ENCODE data around the gene LUC7L2. TPM values are rescaled to one million over a fixed set of nuclear protein-coding genes. Genes with fewer than 3 reads are reported as not detected.

Gene LUC7L2
- total RNA-seq, 1 experiment from 2014 or later = 81.2 TPM

DNA sequence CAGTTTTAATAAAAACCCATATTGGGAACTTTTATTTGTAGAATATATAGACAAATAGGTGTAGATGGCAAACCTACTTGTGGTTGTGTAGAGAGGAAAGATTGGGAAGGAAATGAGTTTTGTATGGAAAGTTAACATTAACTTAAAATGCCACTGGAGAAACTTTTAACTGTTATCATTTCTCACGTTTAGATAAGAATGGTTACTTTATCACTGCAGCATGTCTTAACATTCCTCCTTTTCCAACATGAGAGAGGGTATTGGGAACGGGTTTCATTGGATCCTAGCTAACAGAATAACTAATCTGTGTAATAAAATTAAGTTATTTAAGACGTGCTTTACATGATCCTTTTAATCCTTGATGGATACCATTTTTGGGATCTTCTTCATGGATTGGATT is 1.8 kb downstream of the LUC7L2 start:
- no peak overlapping the region for H2BK20ac ChIP-seq (ENCODE audit: low read depth, low read length, poor library complexity, severe bottlenecking)
- Mint-ChIP-seq H3K4me3 (peak overlapping the region; percentile 87 to 96), H3K27me3 (ENCODE audit: low read depth) (no peaks in the 10 kb centered on the region), H3K27ac (peak overlapping the region; percentile 50 to 99 (median 97); a peak in 5 of 7 replicates), H3K9me3 (no peaks in the 10 kb centered on the region; a peak in 1 of 5 replicates), H3K4me1 (peaks cover 28 to 31% of the 10 kb centered on the region in 2 experiments), H3K36me3 (ENCODE audit: insufficient read depth in 1 of 3, low read depth in 3 of 3) (peaks cover 3 to 19% (median 16%) of the 10 kb centered on the region in 3 experiments; a peak in 6 of 7 replicates)
- H3K79me1 ChIP-seq (ENCODE audit: insufficient read depth, low read depth, low read length, poor library complexity, severe bottlenecking) = no peaks in the 10 kb centered on the region
- H3K4ac ChIP-seq (ENCODE audit: low read depth, low read length) = no peak overlapping the region
- H3K9ac ChIP-seq (ENCODE audit: extremely low read depth, insufficient read length, low read length) = peak overlapping the region; percentile 70
- no CpG with 5 or more reads among the region's 3 CpGs for WGBS (ENCODE audit: extremely low coverage, insufficient read length, low lambda C conversion rate)
- H2BK5ac ChIP-seq (ENCODE audit: insufficient read length, low read length) = no peak overlapping the region
- no peak overlapping the region for H3K14ac ChIP-seq (ENCODE audit: insufficient read depth, low read length)
- H4K5ac ChIP-seq (ENCODE audit: insufficient read length, low read depth, low read length) = no peak overlapping the region
- TF ChIP-seq, protein P1, sequence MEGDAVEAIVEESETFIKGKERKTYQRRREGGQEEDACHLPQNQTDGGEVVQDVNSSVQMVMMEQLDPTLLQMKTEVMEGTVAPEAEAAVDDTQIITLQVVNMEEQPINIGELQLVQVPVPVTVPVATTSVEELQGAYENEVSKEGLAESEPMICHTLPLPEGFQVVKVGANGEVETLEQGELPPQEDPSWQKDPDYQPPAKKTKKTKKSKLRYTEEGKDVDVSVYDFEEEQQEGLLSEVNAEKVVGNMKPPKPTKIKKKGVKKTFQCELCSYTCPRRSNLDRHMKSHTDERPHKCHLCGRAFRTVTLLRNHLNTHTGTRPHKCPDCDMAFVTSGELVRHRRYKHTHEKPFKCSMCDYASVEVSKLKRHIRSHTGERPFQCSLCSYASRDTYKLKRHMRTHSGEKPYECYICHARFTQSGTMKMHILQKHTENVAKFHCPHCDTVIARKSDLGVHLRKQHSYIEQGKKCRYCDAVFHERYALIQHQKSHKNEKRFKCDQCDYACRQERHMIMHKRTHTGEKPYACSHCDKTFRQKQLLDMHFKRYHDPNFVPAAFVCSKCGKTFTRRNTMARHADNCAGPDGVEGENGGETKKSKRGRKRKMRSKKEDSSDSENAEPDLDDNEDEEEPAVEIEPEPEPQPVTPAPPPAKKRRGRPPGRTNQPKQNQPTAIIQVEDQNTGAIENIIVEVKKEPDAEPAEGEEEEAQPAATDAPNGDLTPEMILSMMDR (conservative IDR thresholded peaks at IDR 0.05) = no peak
- no peak overlapping the region for H3T11ph ChIP-seq (ENCODE audit: low read length)
- H2BK15ac ChIP-seq (ENCODE audit: low read depth, low read length) = no peak overlapping the region
- H3K23ac ChIP-seq (ENCODE audit: insufficient read length, low read depth, low read length) = no peak overlapping the region
- no peak overlapping the region for H4K8ac ChIP-seq (replicated peaks; ENCODE audit: insufficient read length, low read depth, low read length)
- no peak overlapping the region for H2AK5ac ChIP-seq (ENCODE audit: insufficient read length, low read length)
- H2AFZ ChIP-seq (ENCODE audit: low read length) = no peak overlapping the region
- no peaks in the 10 kb centered on the region for H3K4me1 ChIP-seq (ENCODE audit: insufficient read depth, low read length)
- no peak overlapping the region for H3K18ac ChIP-seq (ENCODE audit: insufficient read length, low read depth, low read length)
- no peak overlapping the region for H4K91ac ChIP-seq (ENCODE audit: insufficient read length, low read depth, low read length)
- DNase-seq = no peak
- H3K27ac ChIP-seq (ENCODE audit: insufficient read length, low read depth, low read length) = no peak overlapping the region
- H3K4me2 ChIP-seq (ENCODE audit: insufficient read depth, insufficient read length, low read length) = peak overlapping the region; percentile 80
- no peaks in the 10 kb centered on the region for H3K27me3 ChIP-seq (ENCODE audit: insufficient read depth, low read length)
- peaks cover 30% of the 10 kb centered on the region; the same call in 1 of the 2 replicates for H3K79me2 ChIP-seq (ENCODE audit: insufficient read depth, low read length)
- no peak overlapping the region for H3K56ac ChIP-seq (ENCODE audit: insufficient read length, low read depth, low read length)
- no peaks in the 10 kb centered on the region for H4K20me1 ChIP-seq (ENCODE audit: control insufficient read depth, insufficient read depth, insufficient read length)
- no peak overlapping the region for H2BK120ac ChIP-seq (ENCODE audit: low read depth, low read length, poor library complexity, severe bottlenecking)
- peaks cover 6% of the 10 kb centered on the region for H3K23me2 ChIP-seq (ENCODE audit: insufficient read length, low read depth, low read length, poor library complexity, severe bottlenecking)
- H2BK12ac ChIP-seq (ENCODE audit: insufficient read length, low read depth, low read length) = no peak overlapping the region
- no peaks in the 10 kb centered on the region for H3K9me3 ChIP-seq (ENCODE audit: control insufficient read depth, low read depth, low read length)
